Stimulated activated naive CD8-positive, alpha-beta T cell treated with anti-CD3 and anti-CD28 coated beads, Interleukin-15, amount 100 ng/mL, for 72 hours (primary cell): ENCODE results near the gene TAP1.
"Not testable (repeated sequence)": the region's sequence is repeated elsewhere in the genome, so short reads cannot be mapped to it uniquely, and the experiment has no call there.

Experiments used
- ATAC-seq: fragments of 150-1000 bp; cut with Tn5 transposase; 2 replicates; pipeline ENCODE4 v1.10.0; 2021; ENCODE audit warnings: mild to moderate bottlenecking, moderate library complexity
- DNase-seq, 2 donors: peaks; one replicate each; pipeline ENCODE4 v3.0.0; 2021 to 2022
- H3K27ac Mint-ChIP-seq, 2 donors: one replicate each; pipeline ENCODE4 v1.8.0; 2022; ENCODE audit warnings: mild to moderate bottlenecking in 2 of 2, mixed read lengths in 2 of 2, moderate library complexity in 2 of 2
- H3K27me3 Mint-ChIP-seq: one replicate; pipeline ENCODE4 v1.8.0; 2022; ENCODE audit warnings: mixed read lengths
- H3K4me1 Mint-ChIP-seq: one replicate; pipeline ENCODE4 v1.8.0; 2022; ENCODE audit warnings: mild to moderate bottlenecking, mixed read lengths
- H3K4me3 Mint-ChIP-seq, 2 donors: one replicate each; pipeline ENCODE4 v1.8.0; 2022; ENCODE audit warnings: mild to moderate bottlenecking in 2 of 2, mixed read lengths in 2 of 2, moderate library complexity in 1 of 2
- H3K9me3 Mint-ChIP-seq, 2 donors: one replicate each; pipeline ENCODE4 v1.8.0; 2022; ENCODE audit warnings: mixed read lengths in 2 of 2

The TAP1 gene

DNA sequence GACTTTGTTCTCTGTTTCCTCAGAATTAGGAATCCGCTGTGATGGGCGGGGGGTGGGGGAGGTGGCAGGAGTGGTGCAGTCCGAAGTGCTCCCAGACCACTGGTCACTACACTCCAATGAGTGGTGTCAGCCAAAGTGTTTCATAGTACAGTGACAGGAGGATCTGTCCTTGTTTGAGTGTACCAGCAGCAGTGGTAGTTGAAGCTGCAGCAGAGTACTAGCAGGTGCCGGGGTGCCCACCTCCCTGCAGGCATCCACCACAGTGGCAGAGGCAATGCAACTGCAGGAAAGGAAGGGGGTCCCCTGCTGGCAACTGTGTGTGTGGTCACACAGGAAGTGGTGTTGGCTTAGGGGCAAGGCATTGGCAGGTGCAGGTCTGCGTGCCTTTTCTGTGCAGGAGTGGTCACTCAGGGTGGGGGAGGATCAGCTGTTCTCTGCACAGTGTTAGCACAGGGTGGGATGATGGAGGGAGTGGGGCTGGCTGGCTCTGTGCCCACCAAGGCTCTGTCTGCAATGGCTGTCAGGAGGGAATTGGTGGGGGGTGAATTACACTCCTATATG is 46.4 kb downstream of the TAP1 start:
- Mint-ChIP-seq H3K27me3 (peaks cover 50% of the 10 kb centered on the region), H3K9me3 (no peaks in the 10 kb centered on the region), H3K4me3 (no peak overlapping the region), H3K4me1 (peaks cover 12% of the 10 kb centered on the region), H3K27ac (no peak overlapping the region)
- DNase-seq (no peak), ATAC-seq (peak; percentile 53)

DNA sequence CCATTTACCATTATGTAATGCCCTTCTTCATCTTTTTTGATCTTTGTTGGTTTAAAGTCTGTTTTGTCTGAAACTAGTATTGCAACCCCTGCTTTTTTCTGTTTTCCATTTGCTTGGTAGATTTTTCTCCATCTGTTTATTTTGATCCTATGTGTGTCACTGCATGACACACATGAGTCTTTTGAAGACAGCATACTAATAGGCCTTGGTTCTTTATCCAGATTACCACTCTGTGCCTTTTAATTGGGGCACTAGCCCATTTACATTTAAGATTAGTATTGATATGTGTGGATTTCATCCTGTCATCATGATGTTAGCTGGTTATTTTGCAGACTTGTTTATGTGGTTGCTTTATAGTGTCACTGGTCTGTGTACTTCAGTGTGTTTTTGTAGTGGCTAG is 48.1 kb downstream of the TAP1 start:
- Mint-ChIP-seq H3K27me3 (peaks cover 57% of the 10 kb centered on the region), H3K4me1 (peaks cover 12% of the 10 kb centered on the region)
- not testable (repeated sequence) for H3K4me3 Mint-ChIP-seq, DNase-seq, H3K27ac Mint-ChIP-seq, H3K9me3 Mint-ChIP-seq, ATAC-seq

DNA sequence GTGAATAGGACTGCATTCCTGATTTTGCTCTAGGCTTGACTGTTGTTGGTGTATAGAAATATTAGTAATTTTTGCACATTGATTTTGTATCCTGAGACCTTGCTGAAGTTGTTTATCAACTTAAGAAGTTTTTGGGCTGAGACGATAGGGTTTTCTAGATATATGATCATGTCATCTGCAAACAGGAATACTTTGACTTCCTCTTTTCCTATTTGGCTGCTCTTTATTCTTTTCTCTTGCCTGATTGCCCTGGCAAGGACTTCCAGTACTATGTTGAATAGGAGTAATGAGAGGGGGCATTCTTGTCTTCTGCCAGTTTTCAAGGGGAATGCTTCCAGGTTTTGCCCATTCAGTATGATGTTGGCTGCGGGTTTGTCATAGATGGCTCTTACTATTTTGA is 50.1 kb downstream of the TAP1 start:
- no peak overlapping the region for H3K4me3 Mint-ChIP-seq

DNA sequence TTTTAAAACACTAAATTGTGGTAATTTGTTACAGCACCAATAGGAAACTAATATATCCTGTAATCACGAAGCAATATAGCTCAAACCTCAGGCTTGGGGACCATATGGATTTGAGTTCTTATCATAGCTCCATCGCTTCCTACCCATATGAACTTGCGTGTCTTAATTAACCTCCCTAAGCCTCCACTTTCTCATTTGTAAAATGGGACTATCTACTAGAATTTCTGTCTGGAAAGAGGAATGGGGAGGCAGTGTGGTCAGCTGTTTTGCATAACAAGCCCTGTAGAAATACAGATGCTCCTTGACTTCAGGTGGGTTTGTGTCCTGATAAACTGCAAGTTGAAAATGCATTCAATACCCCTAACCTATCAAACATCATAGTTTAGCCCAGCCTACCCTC is 53.8 kb downstream of the TAP1 start:
- no peaks in the 10 kb centered on the region for H3K9me3 Mint-ChIP-seq
- no peak for ATAC-seq
- DNase-seq = no peak
- H3K4me1 Mint-ChIP-seq = peaks cover 19% of the 10 kb centered on the region
- H3K4me3 Mint-ChIP-seq = no peak overlapping the region
- peaks cover 62% of the 10 kb centered on the region for H3K27me3 Mint-ChIP-seq
- no peak overlapping the region for H3K27ac Mint-ChIP-seq

More for the DNA sequence above, 50.1 kb downstream of the TAP1 start:
- DNase-seq (no peak), ATAC-seq (no peak)
- Mint-ChIP-seq H3K4me1 (peaks cover 12% of the 10 kb centered on the region), H3K27me3 (peaks cover 66% of the 10 kb centered on the region), H3K27ac (no peak overlapping the region), H3K9me3 (no peaks in the 10 kb centered on the region)

DNA sequence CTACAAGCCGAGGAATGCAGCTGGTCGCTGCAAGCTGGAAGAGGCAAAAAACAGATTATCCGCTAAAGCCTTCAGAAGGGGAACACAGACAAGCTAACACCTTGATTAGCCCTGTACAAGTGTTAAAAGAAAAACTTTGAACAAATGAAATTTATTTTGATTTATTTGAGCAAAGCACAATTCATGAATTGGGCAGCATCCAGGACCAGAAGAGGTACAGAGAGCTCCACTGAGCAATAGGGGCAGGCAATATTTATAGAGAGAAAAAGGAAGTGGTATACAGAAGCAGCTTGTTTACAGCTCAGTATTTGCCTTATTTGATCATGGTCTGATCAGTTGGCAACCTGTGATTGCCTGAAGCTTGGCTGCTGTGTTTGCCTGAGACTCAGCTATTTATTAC is 54.3 kb downstream of the TAP1 start:
- ATAC-seq = no peak
- H3K4me1 Mint-ChIP-seq = peaks cover 25% of the 10 kb centered on the region
- H3K27ac Mint-ChIP-seq = no peak overlapping the region
- no peak for DNase-seq
- no peaks in the 10 kb centered on the region for H3K9me3 Mint-ChIP-seq
- peaks cover 57% of the 10 kb centered on the region for H3K27me3 Mint-ChIP-seq
- no peak overlapping the region for H3K4me3 Mint-ChIP-seq

DNA sequence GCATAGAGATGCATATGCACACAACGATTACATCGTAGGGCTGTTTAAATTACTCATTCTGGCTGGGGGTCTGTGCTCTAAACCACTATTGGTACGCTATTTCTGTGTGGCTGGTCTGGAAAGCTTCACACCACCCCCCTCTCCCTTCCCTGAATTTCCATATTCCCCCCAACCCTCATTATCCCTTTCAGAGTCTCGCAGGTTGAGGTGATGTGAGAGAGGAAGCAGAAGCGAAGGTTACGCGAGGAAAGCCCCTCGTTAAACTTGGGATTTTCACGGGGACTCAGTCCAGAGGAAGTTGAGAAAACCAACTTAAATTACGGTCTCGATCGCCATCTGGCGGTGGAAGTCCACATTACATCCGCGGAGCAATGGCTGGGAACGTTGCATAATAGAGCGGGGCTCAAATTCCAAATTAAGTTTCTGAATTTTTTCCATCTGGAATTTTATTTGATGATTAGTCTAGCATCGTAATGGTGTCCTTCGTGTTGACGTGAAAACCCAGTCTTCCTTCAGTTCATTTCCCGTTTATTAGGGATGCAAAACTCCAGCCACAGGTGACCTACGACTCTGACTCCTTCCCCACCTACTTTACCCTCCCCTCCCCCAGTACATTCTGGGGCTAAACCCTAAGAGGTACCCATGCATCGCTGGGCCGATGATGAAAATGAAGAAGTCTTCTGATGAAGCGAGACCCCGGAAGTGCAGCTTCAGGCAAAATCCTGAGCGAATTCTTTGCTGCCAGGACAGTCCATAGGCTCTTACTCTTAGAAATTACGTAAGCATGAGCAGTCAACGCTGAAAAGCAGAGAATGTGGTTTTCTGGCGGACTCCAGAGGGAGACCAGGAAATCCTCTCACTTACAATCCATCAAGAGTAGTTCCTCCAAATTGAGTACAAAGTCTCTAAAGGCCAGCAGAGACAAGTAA is 56.4 kb downstream of the TAP1 start:
- ATAC-seq (peak; percentile 80), DNase-seq (peak; percentile 75)
- Mint-ChIP-seq H3K9me3 (no peaks in the 10 kb centered on the region), H3K27me3 (peaks cover 47% of the 10 kb centered on the region), H3K4me3 (peak overlapping the region; percentile 61 to 75), H3K27ac (peak overlapping the region; percentile 15 to 69), H3K4me1 (peaks cover 31% of the 10 kb centered on the region)
